Esophagus muscularis mucosa (tissue), 4 donors: ENCODE results near the gene FMN2. TPM values are rescaled to one million over a fixed set of nuclear protein-coding genes. Genes with fewer than 3 reads are reported as not detected.

Source experiments
- DNase-seq: peaks from one replicate; pipeline ENCODE4 v3.0.0-alpha.2; 2017; ENCODE audit errors: extremely low spot score
- H3K27ac ChIP-seq, 4 donors: fragments of 200-600 bp; sonication (generic); replicated peaks in 1 of 4; 1 replicate in 3 of 4; 2 replicates in 1 of 4; pipeline ENCODE4 v1.5.1; 2016 to 2019; ENCODE audit warnings: mild to moderate bottlenecking in 1 of 4
- H3K27me3 ChIP-seq, 4 donors: fragments of 200-600 bp; sonication (generic); one replicate each; pipeline versions ENCODE4 v1.5.1 to v1.6.0; 2016 to 2019
- H3K36me3 ChIP-seq, 4 donors: fragments of 200-600 bp; sonication (generic); one replicate each; pipeline ENCODE4 v1.5.1; 2016 to 2019
- H3K4me1 ChIP-seq, 4 donors: fragments of 200-600 bp; sonication (generic); one replicate each; pipeline ENCODE4 v1.5.1; 2016 to 2019
- H3K4me3 ChIP-seq, 4 donors: fragments of 200-600 bp; sonication (generic); 1 replicate in 2 of 4; 2 replicates in 2 of 4; pipeline ENCODE4 v1.5.1; 2016 to 2019; ENCODE audit warnings: mild to moderate bottlenecking in 4 of 4, moderate library complexity in 1 of 4
- H3K9me3 ChIP-seq, 4 donors: fragments of 200-600 bp; sonication (generic); 1 replicate in 3 of 4; 2 replicates in 1 of 4; pipeline ENCODE4 v1.5.1; 2016 to 2019
- EP300 ChIP-seq: sonication (generic); formaldehyde crosslinking; IDR thresholded peaks from one replicate; pipeline ENCODE4 v1.6.1; 2017; ENCODE audit warnings: antibody characterized with exemption
- POLR2A ChIP-seq: fragments of 450-650 bp; IDR thresholded peaks from one replicate; pipeline ENCODE4 v1.6.1; 2017; ENCODE audit warnings: antibody characterized with exemption, moderate library complexity, mild to moderate bottlenecking, low read depth
- POLR2AphosphoS5 ChIP-seq, 2 donors: sonication (generic); formaldehyde crosslinking; IDR thresholded peaks; one replicate each; pipeline ENCODE4 v1.6.1; 2017; ENCODE audit warnings: antibody characterized with exemption in 2 of 2
- WGBS: methylation state at CpG from one replicate; pipeline ENCODE4 v1.1.5; 2018; 5-methylcytosine and 5-hydroxymethylcytosine counted together
- intact Hi-C: fragments of 100-400 bp; cut with DNase I; formaldehyde crosslinking; loops from one replicate; pipeline ENCODE4 v1.15.1; 2023
- total RNA-seq, 4 donors: library from RNA; depleted of rRNA; stranded (reverse); fragments of >200 nt; gene quantifications; one replicate each; pipeline versions ENCODE4 v1.1.0 to v1.2.1, GENCODE V29; 2016
- TF ChIP-seq, protein P1 (sequence below), 3 experiments: fragments of 200-600 bp in 2 of 3; fragments of 450-650 bp in 1 of 3; sonication (generic) in 2 of 3; IDR thresholded peaks; one replicate each; pipeline ENCODE4 v1.5.1; 2017 to 2019; ENCODE audit warnings: antibody characterized with exemption in 3 of 3, mild to moderate bottlenecking in 2 of 3, moderate library complexity in 1 of 3

FMN2 gene
- total RNA-seq, 4 donors from 2014 or later = 0.32 to 2.5 (median 1.4) TPM

DNA sequence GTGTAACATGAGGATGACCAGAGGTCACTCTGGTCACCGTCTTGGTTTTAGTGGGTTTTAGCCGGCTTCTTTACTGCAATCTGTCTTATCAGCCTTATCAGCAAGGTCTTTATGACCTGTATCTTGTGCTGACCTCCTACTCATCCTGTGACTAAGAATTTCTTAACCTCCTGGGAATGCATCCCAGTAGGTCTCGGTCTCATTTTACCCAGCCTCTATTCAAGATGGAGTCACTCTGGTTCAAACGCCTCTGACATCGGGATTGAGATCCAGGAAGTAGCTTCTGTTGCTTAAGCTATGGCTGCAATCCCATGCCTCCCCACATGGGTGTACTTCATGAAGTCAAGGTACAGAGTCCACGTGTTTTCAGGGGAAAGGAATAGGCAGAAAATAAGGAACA lies 19.9 kb downstream of the FMN2 start:
- no peaks in the 10 kb centered on the region for H3K4me1 ChIP-seq
- DNase-seq = no peak

GRCh38 chr1:240114222-240114621 lies 22.5 kb downstream of the FMN2 start:
- H3K27ac ChIP-seq = no peak overlapping the region
- TF ChIP-seq POLR2AphosphoS5 (IDR thresholded peaks at IDR 0.05) (no peak), POLR2A (no peak), EP300 (no peak)
- TF ChIP-seq, protein P1, sequence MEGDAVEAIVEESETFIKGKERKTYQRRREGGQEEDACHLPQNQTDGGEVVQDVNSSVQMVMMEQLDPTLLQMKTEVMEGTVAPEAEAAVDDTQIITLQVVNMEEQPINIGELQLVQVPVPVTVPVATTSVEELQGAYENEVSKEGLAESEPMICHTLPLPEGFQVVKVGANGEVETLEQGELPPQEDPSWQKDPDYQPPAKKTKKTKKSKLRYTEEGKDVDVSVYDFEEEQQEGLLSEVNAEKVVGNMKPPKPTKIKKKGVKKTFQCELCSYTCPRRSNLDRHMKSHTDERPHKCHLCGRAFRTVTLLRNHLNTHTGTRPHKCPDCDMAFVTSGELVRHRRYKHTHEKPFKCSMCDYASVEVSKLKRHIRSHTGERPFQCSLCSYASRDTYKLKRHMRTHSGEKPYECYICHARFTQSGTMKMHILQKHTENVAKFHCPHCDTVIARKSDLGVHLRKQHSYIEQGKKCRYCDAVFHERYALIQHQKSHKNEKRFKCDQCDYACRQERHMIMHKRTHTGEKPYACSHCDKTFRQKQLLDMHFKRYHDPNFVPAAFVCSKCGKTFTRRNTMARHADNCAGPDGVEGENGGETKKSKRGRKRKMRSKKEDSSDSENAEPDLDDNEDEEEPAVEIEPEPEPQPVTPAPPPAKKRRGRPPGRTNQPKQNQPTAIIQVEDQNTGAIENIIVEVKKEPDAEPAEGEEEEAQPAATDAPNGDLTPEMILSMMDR (IDR thresholded peaks at IDR 0.05) = no peak
- H3K36me3 ChIP-seq = no peaks in the 10 kb centered on the region
- no peak for DNase-seq
- no peaks in the 10 kb centered on the region for H3K27me3 ChIP-seq
- 73% methylated on average over 1 of the region's 1 CpG for WGBS
- H3K4me3 ChIP-seq = no peak overlapping the region
- intact Hi-C loops = no loop called here
- H3K4me1 ChIP-seq = no peaks in the 10 kb centered on the region
- no peaks in the 10 kb centered on the region for H3K9me3 ChIP-seq

More for the DNA sequence above, 19.9 kb downstream of the FMN2 start:
- TF ChIP-seq, protein P1 (IDR thresholded peaks at IDR 0.05) = no peak
- TF ChIP-seq EP300 (no peak), POLR2AphosphoS5 (IDR thresholded peaks at IDR 0.05) (no peak), POLR2A (no peak)
- H3K27me3 ChIP-seq = no peaks in the 10 kb centered on the region
- intact Hi-C loops = no loop called here
- H3K4me3 ChIP-seq = no peak overlapping the region
- no peaks in the 10 kb centered on the region for H3K9me3 ChIP-seq
- H3K36me3 ChIP-seq = no peaks in the 10 kb centered on the region
- 84% methylated on average over 6 of the region's 6 CpGs for WGBS
- no peak overlapping the region for H3K27ac ChIP-seq

- H3K4me3 ChIP-seq = no peak overlapping the region
- H3K27me3 ChIP-seq = no peaks in the 10 kb centered on the region
- H3K9me3 ChIP-seq = no peaks in the 10 kb centered on the region
- 82% methylated on average over 6 of the region's 6 CpGs for WGBS
- H3K36me3 ChIP-seq = no peaks in the 10 kb centered on the region
- no peak for DNase-seq
- H3K4me1 ChIP-seq = no peaks in the 10 kb centered on the region
- intact Hi-C loops = no loop called here
- TF ChIP-seq POLR2A (no peak), POLR2AphosphoS5 (IDR thresholded peaks at IDR 0.05) (no peak), EP300 (no peak)
- TF ChIP-seq, protein P1 (IDR thresholded peaks at IDR 0.05) = no peak
- H3K27ac ChIP-seq = no peak overlapping the region
Observed at GRCh38 chr1:240115831-240116230, 24.1 kb downstream of the FMN2 start.

GRCh38 chr1:240116831-240117769 lies 25.4 kb downstream of the FMN2 start:
- Histone ChIP-seq H3K27ac (no peak overlapping the region), H3K36me3 (no peaks in the 10 kb centered on the region), H3K4me3 (no peak overlapping the region), H3K27me3 (no peaks in the 10 kb centered on the region), H3K4me1 (no peaks in the 10 kb centered on the region), H3K9me3 (no peaks in the 10 kb centered on the region)
- no peak for DNase-seq
- no peak for TF ChIP-seq POLR2AphosphoS5 (IDR thresholded peaks at IDR 0.05)
- TF ChIP-seq, protein P1 (IDR thresholded peaks at IDR 0.05) = no peak
- TF ChIP-seq EP300 = no peak
- intact Hi-C loops = no loop called here
- 82% methylated on average over 16 of the region's 16 CpGs for WGBS
